WTC11 (cell line): ENCODE results near the gene SULF2. TPM values are rescaled to one million over a fixed set of nuclear protein-coding genes. Genes with fewer than 3 reads are reported as not detected.

Source experiments
- ATAC-seq: fragments of 200-7000 bp; cut with Tn5 transposase; 2 replicates; pipeline ENCODE4 v1.10.0; 2021; ENCODE audit warnings: mild to moderate bottlenecking, moderate library complexity
- CTCF ChIA-PET: fragments of 300-600 bp; sonication (Branson Sonifier 250); formaldehyde crosslinking; loops from one replicate; lab custom pipeline; 2021; ENCODE audit warnings: antibody characterized with exemption; lab: Charles Lee
- POLR2A ChIA-PET: fragments of 350-600 bp; sonication (Branson Sonifier 250); formaldehyde crosslinking; loops from one replicate; lab custom pipeline; 2021; ENCODE audit warnings: antibody characterized with exemption; lab: Charles Lee
- DNase-seq: peaks from one replicate; pipeline ENCODE4 v3.0.0; 2021; ENCODE audit warnings: low spot score
- H3K27ac Mint-ChIP-seq: 2 replicates; pipeline ENCODE4 v1.8.0; 2021; ENCODE audit warnings: mixed read lengths
- H3K27me3 Mint-ChIP-seq: 2 replicates; pipeline ENCODE4 v1.8.0; 2021; ENCODE audit warnings: low read depth, mild to moderate bottlenecking, moderate library complexity, mixed read lengths
- H3K36me3 Mint-ChIP-seq: 2 replicates; pipeline ENCODE4 v1.8.0; 2021; ENCODE audit warnings: mixed read lengths
- H3K4me1 Mint-ChIP-seq: 2 replicates; pipeline ENCODE4 v1.8.0; 2022; ENCODE audit warnings: mixed read lengths
- H3K4me3 Mint-ChIP-seq: 2 replicates; pipeline ENCODE4 v1.8.0; 2021; ENCODE audit warnings: mild to moderate bottlenecking, moderate library complexity, mixed read lengths
- H3K9me3 Mint-ChIP-seq: 2 replicates; pipeline ENCODE4 v1.8.0; 2021; ENCODE audit warnings: mixed read lengths
- ARID4B ChIP-seq: sonication (generic); formaldehyde crosslinking; IDR thresholded peaks from 2 replicates; pipeline ENCODE4 v1.8.0; 2023; ENCODE audit warnings: missing genetic modification reagents, mild to moderate bottlenecking, borderline replicate concordance
- EMX1 ChIP-seq: fragments of 250-450 bp; sonication (Bioruptor Pico); IDR thresholded peaks from 2 replicates; pipeline ENCODE4 v1.8.0; 2021; ENCODE audit warnings: mild to moderate bottlenecking
- FOXK1 ChIP-seq: sonication (generic); formaldehyde crosslinking; IDR thresholded peaks from 2 replicates; pipeline ENCODE4 v1.8.0; 2022; ENCODE audit warnings: mild to moderate bottlenecking, moderate library complexity, missing genetic modification reagents
- IRF1 ChIP-seq: sonication (generic); formaldehyde crosslinking; IDR thresholded peaks from 2 replicates; pipeline ENCODE4 v1.8.0; 2023; ENCODE audit warnings: missing genetic modification reagents
- JAZF1 ChIP-seq: fragments of 250-450 bp; sonication (Bioruptor Pico); IDR thresholded peaks from 2 replicates; pipeline ENCODE4 v1.9.0; 2021; ENCODE audit warnings: moderate library complexity, mild to moderate bottlenecking, inconsistent platforms
- SMAD4 ChIP-seq: sonication (generic); formaldehyde crosslinking; IDR thresholded peaks from 2 replicates; pipeline ENCODE4 v1.8.0; 2022; ENCODE audit warnings: mild to moderate bottlenecking, missing genetic modification reagents
- ZNF138 ChIP-seq: sonication (generic); formaldehyde crosslinking; conservative IDR thresholded peaks from 2 replicates; pipeline ENCODE4 v1.8.1; 2022; ENCODE audit warnings: mild to moderate bottlenecking, moderate library complexity, missing genetic modification reagents
- ZNF416 ChIP-seq: fragments of 250-450 bp; sonication (Bioruptor Pico); IDR thresholded peaks from 2 replicates; pipeline ENCODE4 v1.9.0; 2021; ENCODE audit warnings: mild to moderate bottlenecking, inconsistent platforms
- total RNA-seq: library from RNA; stranded (reverse); gene quantifications from 3 replicates; pipeline ENCODE4 v1.2.3, GENCODE V29; 2021
- TF ChIP-seq, protein P1 (sequence below): sonication (generic); formaldehyde crosslinking; IDR thresholded peaks from 2 replicates; pipeline ENCODE4 v1.8.1; 2022; ENCODE audit warnings: low read depth, missing genetic modification reagents, borderline replicate concordance
- TF ChIP-seq, protein P2 (sequence below): sonication (generic); formaldehyde crosslinking; IDR thresholded peaks from 2 replicates; pipeline ENCODE4 v1.8.1; 2022; ENCODE audit warnings: missing genetic modification reagents, borderline replicate concordance
- TF ChIP-seq, protein P3 (sequence below): sonication (generic); formaldehyde crosslinking; IDR thresholded peaks from 2 replicates; pipeline ENCODE4 v1.8.0; 2022; ENCODE audit warnings: missing genetic modification reagents
- TF ChIP-seq, protein P4 (sequence below): sonication (generic); formaldehyde crosslinking; IDR thresholded peaks from 2 replicates; pipeline ENCODE4 v1.8.0; 2022; ENCODE audit warnings: mild to moderate bottlenecking, missing genetic modification reagents
- TF ChIP-seq, protein P5 (sequence below): sonication (generic); formaldehyde crosslinking; IDR thresholded peaks from 2 replicates; pipeline ENCODE4 v1.8.1; 2022; ENCODE audit warnings: mild to moderate bottlenecking, moderate library complexity, missing genetic modification reagents

The SULF2 gene
- total RNA-seq, 1 experiment from 2014 or later = 36.0 TPM

DNA sequence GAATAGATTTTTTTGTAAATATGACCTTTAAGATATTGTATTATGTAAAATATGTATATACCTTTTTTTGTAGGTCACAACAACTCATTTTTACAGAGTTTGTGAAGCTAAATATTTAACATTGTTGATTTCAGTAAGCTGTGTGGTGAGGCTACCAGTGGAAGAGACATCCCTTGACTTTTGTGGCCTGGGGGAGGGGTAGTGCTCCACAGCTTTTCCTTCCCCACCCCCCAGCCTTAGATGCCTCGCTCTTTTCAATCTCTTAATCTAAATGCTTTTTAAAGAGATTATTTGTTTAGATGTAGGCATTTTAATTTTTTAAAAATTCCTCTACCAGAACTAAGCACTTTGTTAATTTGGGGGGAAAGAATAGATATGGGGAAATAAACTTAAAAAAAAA is 130.9 kb downstream of the SULF2 start:
- no peaks in the 10 kb centered on the region for H3K27me3 Mint-ChIP-seq
- peak overlapping the region; percentile 70 for H3K27ac Mint-ChIP-seq
- peak overlapping the region; percentile 32 for H3K4me3 Mint-ChIP-seq
- no peaks in the 10 kb centered on the region for H3K9me3 Mint-ChIP-seq
- TF ChIP-seq, protein P1, sequence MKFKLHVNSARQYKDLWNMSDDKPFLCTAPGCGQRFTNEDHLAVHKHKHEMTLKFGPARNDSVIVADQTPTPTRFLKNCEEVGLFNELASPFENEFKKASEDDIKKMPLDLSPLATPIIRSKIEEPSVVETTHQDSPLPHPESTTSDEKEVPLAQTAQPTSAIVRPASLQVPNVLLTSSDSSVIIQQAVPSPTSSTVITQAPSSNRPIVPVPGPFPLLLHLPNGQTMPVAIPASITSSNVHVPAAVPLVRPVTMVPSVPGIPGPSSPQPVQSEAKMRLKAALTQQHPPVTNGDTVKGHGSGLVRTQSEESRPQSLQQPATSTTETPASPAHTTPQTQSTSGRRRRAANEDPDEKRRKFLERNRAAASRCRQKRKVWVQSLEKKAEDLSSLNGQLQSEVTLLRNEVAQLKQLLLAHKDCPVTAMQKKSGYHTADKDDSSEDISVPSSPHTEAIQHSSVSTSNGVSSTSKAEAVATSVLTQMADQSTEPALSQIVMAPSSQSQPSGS (CRISPR knock-in tag) = no peak
- TF ChIP-seq, protein P2, sequence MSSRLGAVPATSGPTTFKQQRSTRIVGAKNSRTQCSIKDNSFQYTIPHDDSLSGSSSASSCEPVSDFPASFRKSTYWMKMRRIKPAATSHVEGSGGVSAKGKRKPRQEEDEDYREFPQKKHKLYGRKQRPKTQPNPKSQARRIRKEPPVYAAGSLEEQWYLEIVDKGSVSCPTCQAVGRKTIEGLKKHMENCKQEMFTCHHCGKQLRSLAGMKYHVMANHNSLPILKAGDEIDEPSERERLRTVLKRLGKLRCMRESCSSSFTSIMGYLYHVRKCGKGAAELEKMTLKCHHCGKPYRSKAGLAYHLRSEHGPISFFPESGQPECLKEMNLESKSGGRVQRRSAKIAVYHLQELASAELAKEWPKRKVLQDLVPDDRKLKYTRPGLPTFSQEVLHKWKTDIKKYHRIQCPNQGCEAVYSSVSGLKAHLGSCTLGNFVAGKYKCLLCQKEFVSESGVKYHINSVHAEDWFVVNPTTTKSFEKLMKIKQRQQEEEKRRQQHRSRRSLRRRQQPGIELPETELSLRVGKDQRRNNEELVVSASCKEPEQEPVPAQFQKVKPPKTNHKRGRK (CRISPR knock-in tag) = no peak
- TF ChIP-seq JAZF1 (CRISPR knock-in tag) (no peak), SMAD4 (no peak), IRF1 (no peak), ZNF138 (CRISPR knock-in tag) (no peak), FOXK1 (CRISPR knock-in tag) (no peak), ZNF416 (CRISPR knock-in tag) (no peak), EMX1 (no peak), ARID4B (CRISPR knock-in tag) (no peak)
- TF ChIP-seq, protein P3, sequence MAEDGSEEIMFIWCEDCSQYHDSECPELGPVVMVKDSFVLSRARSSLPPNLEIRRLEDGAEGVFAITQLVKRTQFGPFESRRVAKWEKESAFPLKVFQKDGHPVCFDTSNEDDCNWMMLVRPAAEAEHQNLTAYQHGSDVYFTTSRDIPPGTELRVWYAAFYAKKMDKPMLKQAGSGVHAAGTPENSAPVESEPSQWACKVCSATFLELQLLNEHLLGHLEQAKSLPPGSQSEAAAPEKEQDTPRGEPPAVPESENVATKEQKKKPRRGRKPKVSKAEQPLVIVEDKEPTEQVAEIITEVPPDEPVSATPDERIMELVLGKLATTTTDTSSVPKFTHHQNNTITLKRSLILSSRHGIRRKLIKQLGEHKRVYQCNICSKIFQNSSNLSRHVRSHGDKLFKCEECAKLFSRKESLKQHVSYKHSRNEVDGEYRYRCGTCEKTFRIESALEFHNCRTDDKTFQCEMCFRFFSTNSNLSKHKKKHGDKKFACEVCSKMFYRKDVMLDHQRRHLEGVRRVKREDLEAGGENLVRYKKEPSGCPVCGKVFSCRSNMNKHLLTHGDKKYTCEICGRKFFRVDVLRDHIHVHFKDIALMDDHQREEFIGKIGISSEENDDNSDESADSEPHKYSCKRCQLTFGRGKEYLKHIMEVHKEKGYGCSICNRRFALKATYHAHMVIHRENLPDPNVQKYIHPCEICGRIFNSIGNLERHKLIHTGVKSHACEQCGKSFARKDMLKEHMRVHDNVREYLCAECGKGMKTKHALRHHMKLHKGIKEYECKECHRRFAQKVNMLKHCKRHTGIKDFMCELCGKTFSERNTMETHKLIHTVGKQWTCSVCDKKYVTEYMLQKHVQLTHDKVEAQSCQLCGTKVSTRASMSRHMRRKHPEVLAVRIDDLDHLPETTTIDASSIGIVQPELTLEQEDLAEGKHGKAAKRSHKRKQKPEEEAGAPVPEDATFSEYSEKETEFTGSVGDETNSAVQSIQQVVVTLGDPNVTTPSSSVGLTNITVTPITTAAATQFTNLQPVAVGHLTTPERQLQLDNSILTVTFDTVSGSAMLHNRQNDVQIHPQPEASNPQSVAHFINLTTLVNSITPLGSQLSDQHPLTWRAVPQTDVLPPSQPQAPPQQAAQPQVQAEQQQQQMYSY = no peak
- TF ChIP-seq, protein P4, sequence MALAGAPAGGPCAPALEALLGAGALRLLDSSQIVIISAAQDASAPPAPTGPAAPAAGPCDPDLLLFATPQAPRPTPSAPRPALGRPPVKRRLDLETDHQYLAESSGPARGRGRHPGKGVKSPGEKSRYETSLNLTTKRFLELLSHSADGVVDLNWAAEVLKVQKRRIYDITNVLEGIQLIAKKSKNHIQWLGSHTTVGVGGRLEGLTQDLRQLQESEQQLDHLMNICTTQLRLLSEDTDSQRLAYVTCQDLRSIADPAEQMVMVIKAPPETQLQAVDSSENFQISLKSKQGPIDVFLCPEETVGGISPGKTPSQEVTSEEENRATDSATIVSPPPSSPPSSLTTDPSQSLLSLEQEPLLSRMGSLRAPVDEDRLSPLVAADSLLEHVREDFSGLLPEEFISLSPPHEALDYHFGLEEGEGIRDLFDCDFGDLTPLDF (CRISPR knock-in tag) = no peak
- TF ChIP-seq, protein P5, sequence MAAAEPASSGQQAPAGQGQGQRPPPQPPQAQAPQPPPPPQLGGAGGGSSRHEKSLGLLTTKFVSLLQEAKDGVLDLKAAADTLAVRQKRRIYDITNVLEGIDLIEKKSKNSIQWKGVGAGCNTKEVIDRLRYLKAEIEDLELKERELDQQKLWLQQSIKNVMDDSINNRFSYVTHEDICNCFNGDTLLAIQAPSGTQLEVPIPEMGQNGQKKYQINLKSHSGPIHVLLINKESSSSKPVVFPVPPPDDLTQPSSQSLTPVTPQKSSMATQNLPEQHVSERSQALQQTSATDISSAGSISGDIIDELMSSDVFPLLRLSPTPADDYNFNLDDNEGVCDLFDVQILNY = no peak
- peaks cover 50% of the 10 kb centered on the region for H3K4me1 Mint-ChIP-seq
- POLR2A ChIA-PET = no interaction called here
- peak; percentile 80 for ATAC-seq
- CTCF ChIA-PET = interaction anchor here (2.7 kb wide), 1 partner anchor 10 kb away, joined by 24 read pairs; no protein-coding TSS in a partner anchor
- no peak for DNase-seq
- H3K36me3 Mint-ChIP-seq = peaks cover 24% of the 10 kb centered on the region
